Measurements from ENCODE around the gene CAD. TPM values are rescaled to one million over a fixed set of nuclear protein-coding genes. Genes with fewer than 3 reads are reported as not detected.

The CAD gene
- total and polyA plus RNA-seq, 10 donors, result 10.9 to 38.8 (median 25.0) TPM

GRCh38 chr2:27278010-27278409 is 60.8 kb downstream of the CAD start:
- DNase-seq, result no peak
- Histone ChIP-seq H3K27me3 (replicated peaks in 1 of 7) (peaks cover 0 to 18% (median 0%) of the 10 kb centered on the region in 7 donors), H3K4me1 (peaks cover 5 to 10% (median 8%) of the 10 kb centered on the region in 6 donors), H3K9me3 (no peaks in the 10 kb centered on the region), H3K4me3 (no peak overlapping the region), H3K36me3 (no peaks in the 10 kb centered on the region), H3K27ac (no peak overlapping the region)
- 63 to 78% (median 73%) methylated on average over 1 of the region's 1 CpG for WGBS, 5 donors
- intact Hi-C loops (cut with DNase I; ENCODE audit: low total_unique reads), result loop anchor here (5.0 to 10.0 kb wide), 2 partner anchors 181 to 313 kb away; no protein-coding TSS in a partner anchor
- no peak for TF ChIP-seq POLR2AphosphoS5 (IDR thresholded peaks at IDR 0.05)

- 58 to 81% (median 70%) methylated on average over 3 of the region's 3 CpGs for WGBS, 5 donors
- Histone ChIP-seq H3K4me1 (peaks cover 5 to 10% (median 8%) of the 10 kb centered on the region in 6 donors), H3K9me3 (no peaks in the 10 kb centered on the region), H3K27me3 (replicated peaks in 1 of 7) (peaks cover 0 to 19% (median 0%) of the 10 kb centered on the region in 7 donors), H3K27ac (no peak overlapping the region), H3K4me3 (no peak overlapping the region), H3K36me3 (no peaks in the 10 kb centered on the region)
- TF ChIP-seq POLR2AphosphoS5 (IDR thresholded peaks at IDR 0.05) (no peak), POLR2A (IDR thresholded peaks at IDR 0.05) (no peak), CTCF (IDR thresholded peaks at IDR 0.05 in 8 of 11, conservative IDR thresholded peaks at IDR 0.05 in 3 of 11) (no peak)
- intact Hi-C loops (cut with DNase I; ENCODE audit: low total_unique reads), result no loop called here
- no peak for DNase-seq
These were observed 63.7 kb downstream of the CAD start for GRCh38 chr2:27280826-27281225.

- H3K36me3 ChIP-seq, result no peaks in the 10 kb centered on the region
- 62 to 82% (median 72%) methylated on average over 3 of the region's 3 CpGs for WGBS, 5 donors
- no peak for DNase-seq
- H3K9me3 ChIP-seq, result no peaks in the 10 kb centered on the region
- intact Hi-C loops (cut with DNase I; ENCODE audit: low total_unique reads), result no loop called here
- no peak for TF ChIP-seq POLR2A (IDR thresholded peaks at IDR 0.05)
- no peak for TF ChIP-seq POLR2AphosphoS5 (IDR thresholded peaks at IDR 0.05)
- TF ChIP-seq CTCF (IDR thresholded peaks at IDR 0.05 in 8 of 11, conservative IDR thresholded peaks at IDR 0.05 in 3 of 11), result no peak
- peaks cover 5 to 10% (median 8%) of the 10 kb centered on the region in 6 donors for H3K4me1 ChIP-seq
- H3K4me3 ChIP-seq, result no peak overlapping the region
- H3K27ac ChIP-seq, result peak overlapping the region in 2 of 8 donors; percentile 21 to 25
- peaks cover 0 to 19% (median 0%) of the 10 kb centered on the region in 7 donors for H3K27me3 ChIP-seq (replicated peaks in 1 of 7)
These were observed 64.3 kb downstream of the CAD start for GRCh38 chr2:27281442-27281841.

- intact Hi-C loops (cut with DNase I; ENCODE audit: low total_unique reads), result no loop called here
- peaks cover 0 to 19% (median 0%) of the 10 kb centered on the region in 7 donors for H3K27me3 ChIP-seq (replicated peaks in 1 of 7)
- H3K4me1 ChIP-seq, result peaks cover 5 to 10% (median 8%) of the 10 kb centered on the region in 6 donors
- no peaks in the 10 kb centered on the region for H3K36me3 ChIP-seq
- WGBS, 5 donors, result 51 to 85% (median 73%) methylated on average over 5 of the region's 5 CpGs
- no peak within 1 kb of the TSS for H3K4me3 ChIP-seq
- TF ChIP-seq POLR2AphosphoS5 (IDR thresholded peaks at IDR 0.05) (peak in 1 of 3 donors; percentile 19), POLR2A (IDR thresholded peaks at IDR 0.05) (no peak)
- peak within 1 kb of the TSS in 2 of 8 donors; percentile 21 to 25 for H3K27ac ChIP-seq
- H3K9me3 ChIP-seq, result no peaks in the 10 kb centered on the region
- no peak for DNase-seq
These were observed 64.8 kb downstream of the CAD start, which contains the start of gene TRIM54 for GRCh38 chr2:27281855-27282559. Gene TRIM54, plus strand, starts transcription at chr2:27282429. Its CDS starts 303 bp downstream, at chr2:27282732.

- intact Hi-C loops (cut with DNase I; ENCODE audit: low total_unique reads), result no loop called here
- no peak overlapping the region for H3K27ac ChIP-seq
These were observed 65.7 kb downstream of the CAD start for GRCh38 chr2:27282892-27283291.

More at GRCh38 chr2:27282892-27283291, 65.7 kb downstream of the CAD start:
- 57 to 88% (median 68%) methylated on average over 5 of the region's 5 CpGs for WGBS, 5 donors
- TF ChIP-seq POLR2AphosphoS5 (IDR thresholded peaks at IDR 0.05) (no peak), POLR2A (IDR thresholded peaks at IDR 0.05) (no peak), CTCF (IDR thresholded peaks at IDR 0.05 in 8 of 11, conservative IDR thresholded peaks at IDR 0.05 in 3 of 11) (no peak)
- H3K36me3 ChIP-seq, result no peaks in the 10 kb centered on the region
- DNase-seq, result no peak
- no peaks in the 10 kb centered on the region for H3K9me3 ChIP-seq
- H3K4me3 ChIP-seq, result no peak overlapping the region
- peaks cover 0 to 11% (median 0%) of the 10 kb centered on the region in 7 donors for H3K27me3 ChIP-seq (replicated peaks in 1 of 7)
- peaks cover 5 to 10% (median 8%) of the 10 kb centered on the region in 6 donors for H3K4me1 ChIP-seq

Measured in spleen (tissue), 11 donors.